Neural progenitor cell (in vitro differentiated cells): ENCODE results near the gene PCARE. TPM values are rescaled to one million over a fixed set of nuclear protein-coding genes. Genes with fewer than 3 reads are reported as not detected.
A peak's percentile ranks its signal among the peaks of the same experiment; 100 is the strongest.

ENCODE experiments used
- DNase-seq: peaks from one replicate; pipeline ENCODE4 v3.0.0-alpha.2; 2016; ENCODE audit warnings: low spot score
- H2AFZ ChIP-seq: fragments of 200-600 bp; sonication (generic); replicated peaks from 2 replicates; pipeline ENCODE4 v1.6.1; 2016; ENCODE audit warnings: antibody characterized with exemption
- H3F3A ChIP-seq: fragments of 200-600 bp; sonication (generic); 2 replicates; pipeline ENCODE4 v1.6.1; 2016; ENCODE audit warnings: antibody characterized with exemption, low read depth
- H3K27ac ChIP-seq: fragments of 200-600 bp; sonication (generic); 2 replicates; pipeline ENCODE4 v1.5.1; 2016; ENCODE audit warnings: mild to moderate bottlenecking
- H3K27me3 ChIP-seq: fragments of 200-600 bp; sonication (generic); 2 replicates; pipeline ENCODE4 v1.6.1; 2016; ENCODE audit warnings: mild to moderate bottlenecking, moderate library complexity
- H3K36me3 ChIP-seq: fragments of 200-600 bp; sonication (generic); 2 replicates; pipeline ENCODE4 v1.5.1; 2016
- H3K4me1 ChIP-seq: fragments of 200-600 bp; sonication (generic); 2 replicates; pipeline ENCODE4 v1.6.1; 2016; ENCODE audit warnings: mixed run types
- H3K4me2 ChIP-seq: fragments of 200-600 bp; sonication (generic); 2 replicates; pipeline ENCODE4 v1.6.1; 2016
- H3K4me3 ChIP-seq: fragments of 200-600 bp; sonication (generic); 2 replicates; pipeline ENCODE4 v1.5.1; 2016
- H3K79me2 ChIP-seq: fragments of 200-600 bp; sonication (generic); 2 replicates; pipeline ENCODE4 v1.6.1; 2016; ENCODE audit warnings: low read depth
- H3K9ac ChIP-seq: fragments of 200-600 bp; sonication (generic); 2 replicates; pipeline ENCODE4 v1.6.1; 2016
- H3K9me3 ChIP-seq: fragments of 200-600 bp; sonication (generic); 2 replicates; pipeline ENCODE4 v1.5.1; 2016; ENCODE audit warnings: low read depth
- H4K20me1 ChIP-seq: fragments of 200-600 bp; sonication (generic); 2 replicates; pipeline ENCODE4 v1.6.1; 2016; ENCODE audit warnings: low read depth
- H3K27ac Mint-ChIP-seq: 3 replicates; pipeline ENCODE4 v1.8.0; 2021; ENCODE audit warnings: mixed read lengths
- H3K27me3 Mint-ChIP-seq: 2 replicates; pipeline ENCODE4 v1.8.0; 2022; ENCODE audit warnings: low read depth, mild to moderate bottlenecking, inconsistent platforms, moderate library complexity, mixed read lengths; ENCODE audit not compliant: insufficient read depth
- H3K36me3 Mint-ChIP-seq: 3 replicates; pipeline ENCODE4 v1.8.0; 2021; ENCODE audit warnings: mixed read lengths
- H3K4me1 Mint-ChIP-seq: 3 replicates; pipeline ENCODE4 v1.8.0; 2021; ENCODE audit warnings: mixed read lengths
- H3K4me3 Mint-ChIP-seq: 3 replicates; pipeline ENCODE4 v1.8.0; 2021; ENCODE audit warnings: mild to moderate bottlenecking, moderate library complexity, mixed read lengths
- H3K9me3 Mint-ChIP-seq: 3 replicates; pipeline ENCODE4 v1.8.0; 2020; ENCODE audit warnings: mixed read lengths
- EZH2 ChIP-seq: fragments of 200-600 bp; sonication (generic); IDR thresholded peaks from 2 replicates; pipeline ENCODE4 v1.6.1; 2017; ENCODE audit warnings: antibody characterized with exemption, mild to moderate bottlenecking, moderate library complexity
- EZH2phosphoT487 ChIP-seq: fragments of 200-600 bp; sonication (generic); IDR thresholded peaks from 2 replicates; pipeline ENCODE4 v1.6.1; 2017; ENCODE audit warnings: antibody characterized with exemption
- total RNA-seq: library from RNA; depleted of rRNA; stranded (reverse); fragments of >200 nt; gene quantifications from 2 replicates; pipeline ENCODE4 v1.2.3, GENCODE V29; 2015; ENCODE audit warnings: low replicate concordance
- TF ChIP-seq, protein P1 (sequence below): fragments of 200-600 bp; sonication (generic); IDR thresholded peaks from 2 replicates; pipeline ENCODE4 v1.5.1; 2017; ENCODE audit warnings: antibody characterized with exemption, mild to moderate bottlenecking

Gene PCARE
- total RNA-seq, 1 donor from 2014 or later, result not detected

DNA sequence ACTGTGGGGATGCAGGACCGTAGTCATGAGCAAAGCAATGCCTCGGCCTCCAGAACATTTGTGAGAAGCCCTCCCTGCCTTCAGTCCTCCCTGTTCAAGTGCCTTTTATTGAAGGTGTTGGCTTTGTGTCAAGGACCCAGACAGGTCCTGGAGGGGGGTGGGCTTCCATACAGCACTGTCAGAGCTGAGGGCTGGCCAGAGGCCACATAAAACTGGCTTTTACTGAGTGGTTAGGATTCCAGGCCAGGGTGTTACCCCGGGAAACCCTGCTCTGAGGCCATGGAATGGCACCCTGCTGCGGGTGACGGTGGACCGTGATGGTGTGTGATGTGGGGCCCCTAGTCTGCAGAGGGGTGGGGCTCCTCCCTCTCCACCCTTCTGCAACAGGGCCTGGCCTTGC is 51.6 kb downstream of the PCARE start:
- no peak overlapping the region for H2AFZ ChIP-seq
- Mint-ChIP-seq H3K4me1 (peaks cover 48% of the 10 kb centered on the region), H3K36me3 (no peaks in the 10 kb centered on the region), H3K4me3 (no peak overlapping the region), H3K27me3 (peaks cover 8% of the 10 kb centered on the region), H3K27ac (peak overlapping the region; percentile 90), H3K9me3 (no peaks in the 10 kb centered on the region)
- no peak overlapping the region for H3K9ac ChIP-seq
- H3K9me3 ChIP-seq, result no peaks in the 10 kb centered on the region
- no peak overlapping the region for H3K4me2 ChIP-seq
- peaks cover 25% of the 10 kb centered on the region for H3K4me1 ChIP-seq
- TF ChIP-seq EZH2 (no peak), EZH2phosphoT487 (no peak)
- TF ChIP-seq, protein P1, sequence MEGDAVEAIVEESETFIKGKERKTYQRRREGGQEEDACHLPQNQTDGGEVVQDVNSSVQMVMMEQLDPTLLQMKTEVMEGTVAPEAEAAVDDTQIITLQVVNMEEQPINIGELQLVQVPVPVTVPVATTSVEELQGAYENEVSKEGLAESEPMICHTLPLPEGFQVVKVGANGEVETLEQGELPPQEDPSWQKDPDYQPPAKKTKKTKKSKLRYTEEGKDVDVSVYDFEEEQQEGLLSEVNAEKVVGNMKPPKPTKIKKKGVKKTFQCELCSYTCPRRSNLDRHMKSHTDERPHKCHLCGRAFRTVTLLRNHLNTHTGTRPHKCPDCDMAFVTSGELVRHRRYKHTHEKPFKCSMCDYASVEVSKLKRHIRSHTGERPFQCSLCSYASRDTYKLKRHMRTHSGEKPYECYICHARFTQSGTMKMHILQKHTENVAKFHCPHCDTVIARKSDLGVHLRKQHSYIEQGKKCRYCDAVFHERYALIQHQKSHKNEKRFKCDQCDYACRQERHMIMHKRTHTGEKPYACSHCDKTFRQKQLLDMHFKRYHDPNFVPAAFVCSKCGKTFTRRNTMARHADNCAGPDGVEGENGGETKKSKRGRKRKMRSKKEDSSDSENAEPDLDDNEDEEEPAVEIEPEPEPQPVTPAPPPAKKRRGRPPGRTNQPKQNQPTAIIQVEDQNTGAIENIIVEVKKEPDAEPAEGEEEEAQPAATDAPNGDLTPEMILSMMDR, result no peak
- no peaks in the 10 kb centered on the region for H3K79me2 ChIP-seq
- no peaks in the 10 kb centered on the region for H4K20me1 ChIP-seq
- no peak overlapping the region for H3K4me3 ChIP-seq
- H3F3A ChIP-seq, result peaks cover 19% of the 10 kb centered on the region
- H3K36me3 ChIP-seq, result no peaks in the 10 kb centered on the region
- no peak for DNase-seq
- no peak overlapping the region for H3K27ac ChIP-seq
- no peaks in the 10 kb centered on the region for H3K27me3 ChIP-seq

DNA sequence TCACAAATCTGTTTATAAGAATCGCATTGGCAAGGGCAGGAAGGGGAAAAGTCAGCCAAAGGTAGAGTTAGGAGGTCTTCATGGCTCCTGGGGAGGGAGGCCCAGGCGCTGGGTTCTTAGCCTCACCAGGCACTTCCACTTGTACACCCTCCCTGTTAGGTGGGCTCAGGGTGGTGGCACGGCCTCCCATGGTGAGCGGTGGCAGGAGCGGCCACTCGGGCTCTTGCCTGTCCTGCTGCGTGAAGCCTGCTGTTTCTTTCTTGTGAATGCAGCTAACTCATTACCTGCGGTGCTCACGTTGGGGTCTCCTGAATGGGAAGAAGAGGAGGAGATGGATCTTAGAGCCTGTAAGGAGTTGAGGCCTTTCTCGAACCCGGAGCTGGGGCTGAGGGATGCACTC is 52.4 kb downstream of the PCARE start:
- Histone ChIP-seq H3K9ac (no peak overlapping the region), H3K27ac (no peak overlapping the region), H3K27me3 (no peaks in the 10 kb centered on the region), H3K4me2 (no peak overlapping the region), H3K36me3 (no peaks in the 10 kb centered on the region), H4K20me1 (no peaks in the 10 kb centered on the region), H3F3A (peaks cover 19% of the 10 kb centered on the region), H3K4me3 (no peak overlapping the region), H3K4me1 (peaks cover 25% of the 10 kb centered on the region), H2AFZ (no peak overlapping the region), H3K9me3 (no peaks in the 10 kb centered on the region), H3K79me2 (no peaks in the 10 kb centered on the region)
- DNase-seq, result no peak
- H3K4me3 Mint-ChIP-seq, result no peak overlapping the region
- H3K36me3 Mint-ChIP-seq, result no peaks in the 10 kb centered on the region
- H3K27me3 Mint-ChIP-seq, result peaks cover 6% of the 10 kb centered on the region
- H3K27ac Mint-ChIP-seq, result peak overlapping the region; percentile 87
- TF ChIP-seq EZH2, result no peak
- TF ChIP-seq EZH2phosphoT487, result no peak
- TF ChIP-seq, protein P1, result no peak
- H3K9me3 Mint-ChIP-seq, result no peaks in the 10 kb centered on the region
- H3K4me1 Mint-ChIP-seq, result peaks cover 48% of the 10 kb centered on the region

DNA sequence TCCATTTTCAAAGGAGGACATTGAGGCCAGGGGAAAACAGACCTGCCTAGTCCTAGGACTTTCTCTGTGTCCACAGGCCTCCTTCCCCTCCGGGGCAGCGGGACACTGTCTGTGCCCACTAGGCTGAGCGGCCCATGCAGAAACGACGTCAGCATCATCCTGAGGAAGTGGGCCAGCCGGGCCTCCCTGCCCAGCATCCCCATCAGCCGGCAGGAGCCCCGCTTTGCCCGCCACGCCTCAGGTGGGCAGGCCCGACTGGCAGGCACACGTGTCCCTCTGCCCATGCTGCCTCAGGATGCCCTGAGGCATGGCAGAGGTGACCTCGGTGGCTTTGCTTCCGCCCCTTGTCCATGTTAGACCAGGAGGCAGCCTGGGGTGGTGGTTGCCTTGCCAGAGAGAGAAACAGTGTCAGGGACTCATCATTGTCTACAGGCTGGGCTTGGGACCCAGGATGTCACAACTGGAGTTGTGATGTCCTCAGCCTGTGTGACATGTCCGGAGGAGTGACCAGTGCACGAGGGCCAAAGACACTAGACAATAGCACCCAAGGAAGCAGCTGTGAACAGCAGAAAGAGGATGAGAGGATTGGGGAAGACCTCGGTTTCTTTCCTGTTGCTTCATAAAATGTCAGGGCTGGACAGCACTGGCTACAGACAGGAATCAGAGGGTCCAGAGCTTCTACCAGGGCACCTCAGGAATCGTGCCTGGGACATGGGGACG is 56.4 kb downstream of the PCARE start:
- H3K9ac ChIP-seq, result no peak overlapping the region
- H3K9me3 ChIP-seq, result no peaks in the 10 kb centered on the region
- peaks cover 46% of the 10 kb centered on the region for H3K4me1 Mint-ChIP-seq
- H3K4me3 Mint-ChIP-seq, result no peak overlapping the region
- no peaks in the 10 kb centered on the region for H3K27me3 ChIP-seq
- H3K4me1 ChIP-seq, result peaks cover 25% of the 10 kb centered on the region
- peaks cover 19% of the 10 kb centered on the region for H3F3A ChIP-seq
- H3K4me3 ChIP-seq, result no peak overlapping the region
- DNase-seq, result no peak
- H4K20me1 ChIP-seq, result no peaks in the 10 kb centered on the region
- no peak overlapping the region for H3K27ac ChIP-seq
- H3K4me2 ChIP-seq, result no peak overlapping the region
- no peak overlapping the region for H3K27ac Mint-ChIP-seq
- no peaks in the 10 kb centered on the region for H3K9me3 Mint-ChIP-seq
- H2AFZ ChIP-seq, result no peak overlapping the region
- H3K36me3 ChIP-seq, result no peaks in the 10 kb centered on the region
- no peaks in the 10 kb centered on the region for H3K36me3 Mint-ChIP-seq
- peaks cover 12% of the 10 kb centered on the region for H3K27me3 Mint-ChIP-seq
- no peaks in the 10 kb centered on the region for H3K79me2 ChIP-seq
- TF ChIP-seq EZH2 (no peak), EZH2phosphoT487 (no peak)
- TF ChIP-seq, protein P1, result no peak
